Measurements from ENCODE around the gene TXN2.

Gene TXN2

GRCh38 chr22:36433318-36434231 is 47.9 kb downstream of the TXN2 start:
- DNase-seq (ENCODE audit: low read depth in 1 of 2, low spot score in 1 of 2) = no peak
- H3K27ac ChIP-seq (replicated peaks) = no peak overlapping the region
- H3K27me3 ChIP-seq (ENCODE audit: insufficient read depth, poor library complexity, severe bottlenecking) = no peaks in the 10 kb centered on the region
- TF ChIP-seq POLR2AphosphoS5 (IDR thresholded peaks at IDR 0.05; ENCODE audit: low read depth) (no peak), SPI1 (IDR thresholded peaks at IDR 0.05; ENCODE audit: borderline replicate concordance, low read depth) (no peak), GABPA (IDR thresholded peaks at IDR 0.05; ENCODE audit: low read depth) (no peak), CTCF (IDR thresholded peaks at IDR 0.05; ENCODE audit: insufficient read depth, low read length) (no peak), REST (IDR thresholded peaks at IDR 0.05; ENCODE audit: insufficient replicate concordance, low read depth) (no peak)
- H3K4me3 ChIP-seq (replicated peaks; ENCODE audit: insufficient read depth, low read length) = no peak overlapping the region

GRCh38 chr22:36432592-36433317 is 48.7 kb downstream of the TXN2 start:
- Histone ChIP-seq H3K27me3 (ENCODE audit: insufficient read depth, poor library complexity, severe bottlenecking) (no peaks in the 10 kb centered on the region), H3K27ac (replicated peaks) (no peak overlapping the region)

More at GRCh38 chr22:36432592-36433317, 48.7 kb downstream of the TXN2 start:
- H3K4me3 ChIP-seq (replicated peaks; ENCODE audit: insufficient read depth, low read length) = no peak overlapping the region
- TF ChIP-seq POLR2AphosphoS5 (IDR thresholded peaks at IDR 0.05; ENCODE audit: low read depth) (no peak), GABPA (IDR thresholded peaks at IDR 0.05; ENCODE audit: low read depth) (no peak), SPI1 (IDR thresholded peaks at IDR 0.05; ENCODE audit: borderline replicate concordance, low read depth) (no peak), REST (IDR thresholded peaks at IDR 0.05; ENCODE audit: insufficient replicate concordance, low read depth) (no peak), CTCF (IDR thresholded peaks at IDR 0.05; ENCODE audit: insufficient read depth, low read length) (no peak)
- DNase-seq (ENCODE audit: low read depth in 1 of 2, low spot score in 1 of 2) = no peak

All from HL-60 (cell line).